GM12878 (cell line): ENCODE data around the gene OR6Y1. TPM values are rescaled to one million over a fixed set of nuclear protein-coding genes. Genes with fewer than 3 reads are reported as not detected.

Experiments used
- ATAC-seq: fragments of 200-7000 bp; cut with Tn5 transposase; 3 replicates; pipeline ENCODE4 v1.9.1; 2020; ENCODE audit warnings: mild to moderate bottlenecking, moderate library complexity
- BruUV-seq: library from RNA; stranded (reverse); fragments of 400-500 nt; replicated peaks from 2 replicates; lab custom pipeline; 2021; lab: Mats Ljungman, UMichigan
- CTCF ChIA-PET: fragments of 300-600 bp; sonication (Branson Sonifier 250); formaldehyde crosslinking; extraction: SDS; loops from one replicate; lab custom pipeline; 2021; ENCODE audit warnings: inconsistent platforms; lab: Yijun Ruan, JAX
- POLR2A ChIA-PET: fragments of 350-600 bp; formaldehyde crosslinking; extraction: SDS; loops from one replicate; lab custom pipeline; 2021; ENCODE audit warnings: inconsistent platforms; lab: Charles Lee
- RAD21 ChIA-PET: fragments of 300-600 bp; sonication (Branson Sonifier 250); formaldehyde crosslinking; loops from one replicate; lab custom pipeline; 2023; ENCODE audit warnings: antibody characterized with exemption; ENCODE audit not compliant: unreplicated experiment; lab: Charles Lee
- SMC1A ChIA-PET: fragments of 300-600 bp; sonication (Branson Sonifier 250); formaldehyde crosslinking; loops from one replicate; lab custom pipeline; 2023; ENCODE audit not compliant: unreplicated experiment, uncharacterized antibody; lab: Charles Lee
- DNase-seq: peaks from one replicate; pipeline ENCODE4 v3.0.0-alpha.2; 2011; ENCODE audit warnings: low read depth, low spot score
- FAIRE-seq: peaks from 3 replicates; lab custom pipeline; 2011; peaks lifted over from hg19 to GRCh38; lab: Jason Lieb, UNC
- H2AFZ ChIP-seq: 2 replicates; pipeline ENCODE4 v1.6.0; 2011; ENCODE audit warnings: low read depth, low read length, control low read depth; ENCODE audit not compliant: control insufficient read depth
- H3K27ac ChIP-seq: 2 replicates; pipeline ENCODE4 v1.5.1; 2011; ENCODE audit warnings: control low read depth; ENCODE audit not compliant: control insufficient read depth, insufficient read depth
- H3K27me3 ChIP-seq, 2 experiments: replicated peaks in 1 of 2; 2 replicates each; pipeline versions ENCODE4 v1.6.0 to v1.6.1; 2011; ENCODE audit warnings: low read length in 1 of 2; ENCODE audit not compliant: control insufficient read depth in 2 of 2, insufficient read depth in 2 of 2
- H3K36me3 ChIP-seq, 2 experiments: 2 replicates each; pipeline ENCODE4 v1.5.1; 2011; ENCODE audit warnings: low read length in 1 of 2; ENCODE audit not compliant: control insufficient read depth in 2 of 2, insufficient read depth in 2 of 2
- H3K4me1 ChIP-seq: 2 replicates; pipeline ENCODE4 v1.6.1; 2011; ENCODE audit warnings: mild to moderate bottlenecking, low read length, moderate library complexity, mixed read lengths; ENCODE audit not compliant: control insufficient read depth, insufficient read depth
- H3K4me2 ChIP-seq: 2 replicates; pipeline ENCODE4 v1.6.0; 2011; ENCODE audit warnings: control low read depth; ENCODE audit not compliant: control insufficient read depth, insufficient read depth
- H3K4me3 ChIP-seq: fragments of 200-600 bp; sonication (generic); 2 replicates; pipeline ENCODE4 v1.5.1; 2016
- H3K79me2 ChIP-seq: 2 replicates; pipeline ENCODE4 v1.6.0; 2011; ENCODE audit warnings: low read length; ENCODE audit not compliant: control insufficient read depth, insufficient read depth
- H3K9ac ChIP-seq: 2 replicates; pipeline ENCODE4 v1.8.0; 2011; ENCODE audit warnings: low read length, control low read depth, mixed read lengths; ENCODE audit not compliant: control insufficient read depth, insufficient read depth
- H3K9me3 ChIP-seq: replicated peaks from 3 replicates; pipeline ENCODE4 v1.5.1; 2011; ENCODE audit warnings: mild to moderate bottlenecking, low read length; ENCODE audit not compliant: control insufficient read depth, insufficient read depth
- H4K20me1 ChIP-seq: 2 replicates; pipeline ENCODE4 v1.6.0; 2011; ENCODE audit not compliant: control insufficient read depth, insufficient read depth
- BMI1 ChIP-seq: fragments of 450-650 bp; IDR thresholded peaks from 2 replicates; pipeline ENCODE4 v1.6.1; 2016; ENCODE audit warnings: mild to moderate bottlenecking, moderate library complexity, borderline replicate concordance
- BRCA1 ChIP-seq: IDR thresholded peaks from 2 replicates; pipeline ENCODE4 v1.6.1; 2011; ENCODE audit warnings: low read depth, low read length, improper control_type of control experiment
- E4F1 ChIP-seq: fragments of 450-650 bp; IDR thresholded peaks from 2 replicates; pipeline ENCODE4 v1.6.1; 2018; ENCODE audit warnings: borderline replicate concordance, mild to moderate bottlenecking; ENCODE audit not compliant: partially characterized antibody
- EP300 ChIP-seq, 2 experiments: fragments of 150-350 bp in 1 of 2; IDR thresholded peaks; 2 replicates each; pipeline ENCODE4 v1.6.1; 2011 to 2012; ENCODE audit warnings: low read depth in 2 of 2, low read length in 2 of 2, borderline replicate concordance in 1 of 2, improper control_type of control experiment in 1 of 2, inconsistent platforms in 1 of 2; ENCODE audit not compliant: control insufficient read depth in 1 of 2
- JUNB ChIP-seq: IDR thresholded peaks from 2 replicates; pipeline ENCODE4 v1.6.1; 2016; ENCODE audit warnings: antibody characterized with exemption, mild to moderate bottlenecking
- MEF2A ChIP-seq: IDR thresholded peaks from 2 replicates; pipeline ENCODE4 v1.6.1; 2011; ENCODE audit warnings: low read depth, mild to moderate bottlenecking, low read length, moderate library complexity; ENCODE audit not compliant: insufficient read depth
- MTA3 ChIP-seq: IDR thresholded peaks from 2 replicates; pipeline ENCODE4 v1.6.1; 2012; ENCODE audit warnings: low read length, inconsistent platforms, borderline replicate concordance
- NR2C2 ChIP-seq: IDR thresholded peaks from 2 replicates; pipeline ENCODE4 v1.6.1; 2011; ENCODE audit warnings: borderline replicate concordance, low read depth; ENCODE audit not compliant: control insufficient read depth, insufficient read length
- RBBP5 ChIP-seq: fragments of 200-600 bp; sonication (generic); conservative IDR thresholded peaks from 2 replicates; pipeline ENCODE4 v1.6.1; 2016
- RFX5 ChIP-seq: IDR thresholded peaks from 2 replicates; pipeline ENCODE4 v1.6.1; 2011; ENCODE audit warnings: low read depth, low read length, improper control_type of control experiment
- SIN3A ChIP-seq: IDR thresholded peaks from 2 replicates; pipeline ENCODE4 v1.6.1; 2012; ENCODE audit warnings: low read depth, low read length, improper control_type of control experiment
- SUZ12 ChIP-seq: fragments of 200-600 bp; sonication (generic); IDR thresholded peaks from one replicate; pipeline ENCODE4 v1.6.1; 2018; ENCODE audit warnings: antibody characterized with exemption, mild to moderate bottlenecking; ENCODE audit not compliant: unreplicated experiment
- ZBED1 ChIP-seq: IDR thresholded peaks from 2 replicates; pipeline ENCODE4 v1.6.1; 2016; ENCODE audit warnings: borderline replicate concordance
- ZBTB4 ChIP-seq: fragments of 450-650 bp; formaldehyde crosslinking; IDR thresholded peaks from 2 replicates; pipeline ENCODE4 v1.4.0; 2022; ENCODE audit warnings: mild to moderate bottlenecking, moderate library complexity
- ZBTB40 ChIP-seq: fragments of 450-650 bp; IDR thresholded peaks from 2 replicates; pipeline ENCODE4 v1.6.1; 2016; ENCODE audit warnings: mild to moderate bottlenecking, moderate library complexity, borderline replicate concordance
- ZZZ3 ChIP-seq: IDR thresholded peaks from 2 replicates; pipeline ENCODE4 v1.6.1; 2011; ENCODE audit warnings: low read depth; ENCODE audit not compliant: control insufficient read depth, insufficient read length
- WGBS: methylation state at CpG from one replicate; pipeline ENCODE4 v1.1.6; 2016; ENCODE audit warnings: low lambda C conversion rate; ENCODE audit not compliant: insufficient replicate concordance, insufficient coverage; ENCODE audit errors: missing lambda C conversion rate; 5-methylcytosine and 5-hydroxymethylcytosine counted together
- in situ Hi-C: fragments of 300-500 bp; cut with MboI; formaldehyde crosslinking; loops from 9 replicates; pipeline ENCODE4 v1.14.3; 2018; ENCODE audit warnings: mixed read lengths
- intact Hi-C: fragments of 100-400 bp; cut with micrococcal nuclease; formaldehyde crosslinking; loops from one replicate; pipeline ENCODE4 v1.14.2; 2022; ENCODE audit not compliant: unreplicated experiment
- polyA plus RNA-seq, 11 experiments: library from polyadenylated mRNA; depleted of rRNA in 4 of 11; unstranded in 6 of 11; stranded (reverse) in 5 of 11; fragments of >200 nt; fragmentation: Nextera tagmentation in 4 of 11; fragmentation: Illumina TruSeq in 1 of 11; extraction: Ambion mirVana in 4 of 11; extraction: Trizol in 1 of 11; gene quantifications; 1 replicate in 1 of 11; 2 replicates in 10 of 11; pipeline versions ENCODE4 v1.2.1 to v1.2.3, GENCODE V29; 2011 to 2016; ENCODE audit warnings: inconsistent platforms in 2 of 11, missing spikeins in 2 of 11, low read depth in 1 of 11
- total RNA-seq, 4 experiments: library from RNA; depleted of rRNA in 3 of 4; stranded (reverse); fragments of >200 nt in 3 of 4; fragmentation: Illumina TruSeq in 1 of 4; extraction: Trizol in 1 of 4; gene quantifications; 2 replicates each; pipeline versions ENCODE4 v1.2.1 to v1.2.3, GENCODE V29; 2013 to 2021

Gene OR6Y1
- total and polyA plus RNA-seq, 10 of the 15 experiments (the other 5 are each of a cell fraction or from before 2014, with no cell fraction given), result not detected

GRCh38 chr1:158520021-158520420 is 34.2 kb downstream of the OR6Y1 start:
- POLR2A ChIA-PET, result no interaction called here
- SMC1A ChIA-PET, result no interaction called here
- H3K79me2 ChIP-seq, result no peaks in the 10 kb centered on the region
- FAIRE-seq (no peak), ATAC-seq (no peak), DNase-seq (no peak)
- no peaks in the 10 kb centered on the region for H3K36me3 ChIP-seq
- H3K27ac ChIP-seq, result no peak overlapping the region
- no peak overlapping the region for H3K4me2 ChIP-seq
- H3K27me3 ChIP-seq, result no peaks in the 10 kb centered on the region
- H3K4me1 ChIP-seq, result no peaks in the 10 kb centered on the region
- no peaks in the 10 kb centered on the region for H3K9me3 ChIP-seq
- no peaks in the 10 kb centered on the region for H4K20me1 ChIP-seq
- no peak overlapping the region for H3K4me3 ChIP-seq
- in situ Hi-C loops, result no loop called here
- intact Hi-C loops, result no loop called here
- CTCF ChIA-PET, result interaction anchor here (1.1 kb wide), 1 partner anchor 13 kb away, joined by 3 read pairs; no protein-coding TSS in a partner anchor
- no peak overlapping the region for H2AFZ ChIP-seq
- WGBS, result 0% methylated on average over 1 of the region's 1 CpG
- RAD21 ChIA-PET, result no interaction called here
- BruUV-seq, result no TSS peak
- H3K9ac ChIP-seq, result no peak overlapping the region
- TF ChIP-seq BMI1 (no peak), RBBP5 (no peak), ZBTB40 (no peak), ZZZ3 (no peak), JUNB (no peak), RFX5 (no peak), ZBED1 (no peak), EP300 (IDR thresholded peaks at IDR 0.05; ENCODE audit: borderline replicate concordance in 1 of 2, control insufficient read depth in 1 of 2, low read depth in 2 of 2, low read length in 2 of 2) (no peak), MEF2A (no peak), MTA3 (no peak), NR2C2 (no peak), BRCA1 (no peak), SUZ12 (no peak), SIN3A (no peak), ZBTB4 (CRISPR knock-in tag) (no peak), E4F1 (no peak)
